ENCODE measurements around the gene CHMP1A. TPM values are rescaled to one million over a fixed set of nuclear protein-coding genes. Genes with fewer than 3 reads are reported as not detected.
A peak's percentile ranks its signal among the peaks of the same experiment; 100 is the strongest.
"Not testable (repeated sequence)": the region's sequence is repeated elsewhere in the genome, so short reads cannot be mapped to it uniquely, and the experiment has no call there.

The CHMP1A gene
- total RNA-seq, 6 experiments from 2014 or later = 85.6 to 93.1 (median 87.2) TPM

DNA sequence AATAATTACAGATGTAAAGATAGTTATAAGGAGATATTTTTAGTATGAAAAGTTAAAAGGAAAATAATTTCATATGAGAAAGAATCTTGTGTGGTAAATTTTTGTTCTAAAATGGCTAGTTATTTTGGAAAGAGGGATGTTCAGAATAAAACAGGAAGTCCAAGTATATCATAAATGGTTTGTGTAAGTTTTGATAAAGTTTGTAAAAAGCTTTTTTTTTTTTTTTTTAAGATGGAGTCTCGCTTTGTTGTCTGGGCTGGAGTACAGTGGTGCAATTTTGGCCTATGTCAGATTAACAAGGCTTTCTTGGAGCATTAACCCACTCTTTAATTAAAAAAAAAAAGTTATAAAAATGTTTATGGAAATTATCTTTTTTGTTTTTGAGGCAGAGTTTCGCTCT lies 20.8 kb upstream of the CHMP1A start:
- peaks cover 25% of the 10 kb centered on the region for H3K9me3 Mint-ChIP-seq
- no peak overlapping the region for H3K27ac Mint-ChIP-seq
- H3K36me3 Mint-ChIP-seq (ENCODE audit: low read depth) = peaks cover 31% of the 10 kb centered on the region
- DNase-seq = no peak
- TF ChIP-seq, protein P1, sequence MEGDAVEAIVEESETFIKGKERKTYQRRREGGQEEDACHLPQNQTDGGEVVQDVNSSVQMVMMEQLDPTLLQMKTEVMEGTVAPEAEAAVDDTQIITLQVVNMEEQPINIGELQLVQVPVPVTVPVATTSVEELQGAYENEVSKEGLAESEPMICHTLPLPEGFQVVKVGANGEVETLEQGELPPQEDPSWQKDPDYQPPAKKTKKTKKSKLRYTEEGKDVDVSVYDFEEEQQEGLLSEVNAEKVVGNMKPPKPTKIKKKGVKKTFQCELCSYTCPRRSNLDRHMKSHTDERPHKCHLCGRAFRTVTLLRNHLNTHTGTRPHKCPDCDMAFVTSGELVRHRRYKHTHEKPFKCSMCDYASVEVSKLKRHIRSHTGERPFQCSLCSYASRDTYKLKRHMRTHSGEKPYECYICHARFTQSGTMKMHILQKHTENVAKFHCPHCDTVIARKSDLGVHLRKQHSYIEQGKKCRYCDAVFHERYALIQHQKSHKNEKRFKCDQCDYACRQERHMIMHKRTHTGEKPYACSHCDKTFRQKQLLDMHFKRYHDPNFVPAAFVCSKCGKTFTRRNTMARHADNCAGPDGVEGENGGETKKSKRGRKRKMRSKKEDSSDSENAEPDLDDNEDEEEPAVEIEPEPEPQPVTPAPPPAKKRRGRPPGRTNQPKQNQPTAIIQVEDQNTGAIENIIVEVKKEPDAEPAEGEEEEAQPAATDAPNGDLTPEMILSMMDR (IDR thresholded peaks at IDR 0.05) = no peak
- H3K4me3 Mint-ChIP-seq = no peak overlapping the region
- no peaks in the 10 kb centered on the region for H3K27me3 Mint-ChIP-seq (ENCODE audit: insufficient read depth)
- H3K4me1 Mint-ChIP-seq (ENCODE audit: low read depth) = no peaks in the 10 kb centered on the region

DNA sequence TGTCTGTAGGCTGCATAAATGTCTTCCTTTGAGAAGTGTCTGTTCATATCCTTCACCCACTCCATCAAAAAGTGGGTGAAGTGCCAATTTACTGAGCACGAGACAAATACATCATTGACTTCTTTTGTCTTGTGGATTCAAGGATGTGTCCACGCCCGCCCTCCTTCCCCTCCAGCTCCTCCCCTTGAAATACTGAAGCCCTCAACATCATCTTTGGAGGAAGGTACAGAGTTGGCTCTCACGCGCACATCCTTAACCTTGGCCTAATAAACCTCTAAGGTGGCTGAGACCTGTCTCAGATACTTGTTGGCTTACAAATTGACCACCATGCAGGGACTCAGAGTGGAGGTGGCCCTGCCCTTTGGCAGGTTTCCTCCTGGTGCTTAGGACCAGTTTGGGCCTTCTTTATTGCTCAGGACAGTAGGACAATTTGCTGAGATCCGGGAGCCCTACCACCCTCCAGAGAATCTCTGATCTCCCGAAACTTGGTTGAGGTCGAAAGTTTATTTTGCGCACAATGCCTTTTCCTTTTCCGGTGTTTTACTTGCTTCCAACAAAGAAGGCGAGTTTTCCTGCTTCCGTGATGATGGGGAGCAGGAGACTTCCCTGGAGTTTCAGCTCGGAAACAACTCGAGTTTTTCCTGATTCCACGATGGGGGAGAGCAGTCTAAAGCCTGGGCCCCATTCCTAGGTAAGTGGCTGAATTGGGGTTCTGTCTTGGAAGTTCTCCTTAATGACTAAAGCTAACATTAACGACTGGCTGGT lies 14.9 kb upstream of the CHMP1A start:
- Mint-ChIP-seq H3K9me3 (peaks cover 4% of the 10 kb centered on the region; the same call in 1 of the 2 replicates), H3K27me3 (ENCODE audit: insufficient read depth) (no peaks in the 10 kb centered on the region), H3K36me3 (ENCODE audit: low read depth) (peaks cover 12% of the 10 kb centered on the region), H3K4me1 (ENCODE audit: low read depth) (peaks cover 12% of the 10 kb centered on the region), H3K4me3 (no peak overlapping the region), H3K27ac (no peak overlapping the region)
- DNase-seq = no peak
- TF ChIP-seq, protein P1 (IDR thresholded peaks at IDR 0.05) = no peak

DNA sequence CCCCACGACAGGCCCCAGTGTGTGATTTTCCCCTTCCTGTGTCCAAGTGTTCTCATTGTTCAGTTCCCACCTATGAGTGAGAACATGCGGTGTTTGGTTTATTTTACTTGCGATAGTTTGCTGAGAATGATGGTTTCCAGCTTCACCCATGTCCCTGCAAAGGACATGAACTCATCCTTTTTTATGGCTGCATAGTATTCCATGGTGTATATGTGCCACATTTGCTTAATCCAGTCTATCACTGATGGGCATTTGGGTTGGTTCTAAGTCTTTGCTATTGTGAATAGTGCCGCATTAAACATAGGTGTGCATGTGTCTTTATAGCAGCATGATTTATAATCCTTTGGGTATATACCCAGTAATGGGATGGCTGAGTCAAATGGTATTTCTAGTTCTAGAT lies 14.1 kb upstream of the CHMP1A start:
- not testable (repeated sequence) for H3K27me3 Mint-ChIP-seq (ENCODE audit: insufficient read depth); DNase-seq; H3K9me3 Mint-ChIP-seq; H3K4me3 Mint-ChIP-seq; H3K36me3 Mint-ChIP-seq (ENCODE audit: low read depth); H3K27ac Mint-ChIP-seq
- H3K4me1 Mint-ChIP-seq (ENCODE audit: low read depth) = peaks cover 12% of the 10 kb centered on the region

DNA sequence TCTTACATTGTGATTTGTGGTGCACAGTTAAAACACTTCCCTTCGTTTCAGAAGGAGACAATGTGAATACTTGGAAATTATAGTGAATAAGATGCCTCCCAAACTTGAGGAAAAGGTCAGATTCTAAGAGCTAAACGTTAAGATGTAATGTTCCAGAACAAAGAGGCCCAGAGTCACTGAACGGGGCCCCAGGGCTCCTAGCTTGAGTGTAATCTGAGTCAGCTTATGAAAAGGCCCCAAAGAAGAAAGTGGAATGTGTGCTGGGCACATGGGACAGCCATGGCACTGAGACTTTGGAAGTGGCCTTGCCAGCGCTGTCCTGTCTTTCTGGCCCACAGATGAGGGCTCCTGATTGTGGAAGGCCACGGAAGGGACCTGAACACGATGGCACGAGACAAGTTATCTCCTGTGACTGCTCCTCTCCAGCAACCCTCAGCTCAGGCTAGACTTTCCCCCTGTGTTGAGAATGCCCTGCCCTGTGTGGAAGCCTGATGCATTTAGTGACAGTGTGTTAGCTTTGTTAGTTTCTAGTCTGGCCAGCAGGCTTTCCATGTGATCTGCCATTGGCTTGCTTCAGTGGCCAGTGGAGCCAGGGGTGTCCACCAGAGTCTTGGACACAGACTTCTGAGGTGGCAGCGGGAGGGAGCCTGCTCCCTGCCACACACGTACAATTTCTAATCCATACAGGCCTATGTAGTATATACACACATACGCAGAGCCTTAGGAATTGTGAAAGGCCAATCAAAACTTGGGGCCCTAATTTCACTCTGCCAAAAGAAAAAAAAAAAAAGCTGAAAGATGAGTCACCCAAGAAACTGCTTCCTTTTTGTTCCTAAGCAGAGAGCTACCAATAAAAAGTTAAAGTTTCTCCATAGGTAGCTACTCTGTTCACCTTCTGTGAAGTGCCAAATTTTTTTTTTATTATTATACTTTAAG lies 13.3 kb upstream of the CHMP1A start:
- TF ChIP-seq, protein P1 (IDR thresholded peaks at IDR 0.05) = no peak
- peak overlapping the region; percentile 77 for H3K27ac Mint-ChIP-seq
- no peak overlapping the region for H3K4me3 Mint-ChIP-seq
- peaks cover 3% of the 10 kb centered on the region; the same call in 1 of the 2 replicates for H3K9me3 Mint-ChIP-seq
- peaks cover 11% of the 10 kb centered on the region for H3K36me3 Mint-ChIP-seq (ENCODE audit: low read depth)
- no peaks in the 10 kb centered on the region; the same call in 1 of the 2 replicates for H3K27me3 Mint-ChIP-seq (ENCODE audit: insufficient read depth)
- DNase-seq = peak; percentile 14
- peaks cover 12% of the 10 kb centered on the region for H3K4me1 Mint-ChIP-seq (ENCODE audit: low read depth)

DNA sequence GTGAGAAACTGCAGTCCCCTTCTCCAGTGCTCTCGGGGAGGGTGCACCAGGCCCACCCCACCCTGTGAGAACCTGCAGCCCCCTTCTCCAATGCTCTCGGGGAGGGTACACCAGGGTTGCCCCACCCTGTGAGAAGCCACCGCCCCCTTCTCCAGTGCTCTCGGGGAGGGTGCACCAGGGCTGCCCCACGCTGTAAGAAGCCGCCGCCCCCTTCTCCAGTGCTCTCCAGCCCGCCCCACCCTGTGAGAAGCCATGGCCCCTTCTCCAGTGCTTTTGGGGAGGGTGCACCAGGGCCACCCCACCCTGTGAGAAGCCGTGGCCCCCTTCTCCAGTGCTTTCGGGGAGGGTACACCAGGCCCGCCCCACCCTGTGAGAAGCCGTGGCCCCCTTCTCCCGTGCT lies 12.2 kb upstream of the CHMP1A start:
- Mint-ChIP-seq H3K27ac (no peak overlapping the region), H3K27me3 (ENCODE audit: insufficient read depth) (no peaks in the 10 kb centered on the region; the same call in 1 of the 2 replicates), H3K4me1 (ENCODE audit: low read depth) (peaks cover 12% of the 10 kb centered on the region), H3K4me3 (no peak overlapping the region), H3K9me3 (no peaks in the 10 kb centered on the region), H3K36me3 (ENCODE audit: low read depth) (peaks cover 10% of the 10 kb centered on the region)
- no peak for DNase-seq
- TF ChIP-seq, protein P1 (IDR thresholded peaks at IDR 0.05) = no peak
